ENCODE measurements around the gene CSPG4. TPM values are rescaled to one million over a fixed set of nuclear protein-coding genes. Genes with fewer than 3 reads are reported as not detected.
A peak's percentile ranks its signal among the peaks of the same experiment; 100 is the strongest.

CSPG4 gene
- total and polyA plus RNA-seq, 9 of the 15 experiments (the other 6 are each of a cell fraction or from before 2014, with no cell fraction given) = under 0.01 to 0.07 (median 0.04) TPM; not detected in 5

- TF ChIP-seq, protein P1, sequence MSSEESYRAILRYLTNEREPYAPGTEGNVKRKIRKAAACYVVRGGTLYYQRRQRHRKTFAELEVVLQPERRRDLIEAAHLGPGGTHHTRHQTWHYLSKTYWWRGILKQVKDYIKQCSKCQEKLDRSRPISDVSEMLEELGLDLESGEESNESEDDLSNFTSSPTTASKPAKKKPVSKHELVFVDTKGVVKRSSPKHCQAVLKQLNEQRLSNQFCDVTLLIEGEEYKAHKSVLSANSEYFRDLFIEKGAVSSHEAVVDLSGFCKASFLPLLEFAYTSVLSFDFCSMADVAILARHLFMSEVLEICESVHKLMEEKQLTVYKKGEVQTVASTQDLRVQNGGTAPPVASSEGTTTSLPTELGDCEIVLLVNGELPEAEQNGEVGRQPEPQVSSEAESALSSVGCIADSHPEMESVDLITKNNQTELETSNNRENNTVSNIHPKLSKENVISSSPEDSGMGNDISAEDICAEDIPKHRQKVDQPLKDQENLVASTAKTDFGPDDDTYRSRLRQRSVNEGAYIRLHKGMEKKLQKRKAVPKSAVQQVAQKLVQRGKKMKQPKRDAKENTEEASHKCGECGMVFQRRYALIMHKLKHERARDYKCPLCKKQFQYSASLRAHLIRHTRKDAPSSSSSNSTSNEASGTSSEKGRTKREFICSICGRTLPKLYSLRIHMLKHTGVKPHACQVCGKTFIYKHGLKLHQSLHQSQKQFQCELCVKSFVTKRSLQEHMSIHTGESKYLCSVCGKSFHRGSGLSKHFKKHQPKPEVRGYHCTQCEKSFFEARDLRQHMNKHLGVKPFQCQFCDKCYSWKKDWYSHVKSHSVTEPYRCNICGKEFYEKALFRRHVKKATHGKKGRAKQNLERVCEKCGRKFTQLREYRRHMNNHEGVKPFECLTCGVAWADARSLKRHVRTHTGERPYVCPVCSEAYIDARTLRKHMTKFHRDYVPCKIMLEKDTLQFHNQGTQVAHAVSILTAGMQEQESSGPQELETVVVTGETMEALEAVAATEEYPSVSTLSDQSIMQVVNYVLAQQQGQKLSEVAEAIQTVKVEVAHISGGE (CRISPR knock-in tag; IDR thresholded peaks at IDR 0.05) = peak in 1 of 3 experiments; percentile 63; a peak in 1 of 6 replicates
- TF ChIP-seq CBX3 (IDR thresholded peaks at IDR 0.05; ENCODE audit: borderline replicate concordance in 1 of 2, low read length in 2 of 2) = 0 out of 3 replicates have a peak, but pooled peaks of 1 of the 2 experiments have one; percentile 47
- TF ChIP-seq ARID1B (IDR thresholded peaks at IDR 0.05) = peak; percentile 30; the same call in 1 of the 2 replicates
- TF ChIP-seq HNRNPUL1 (IDR thresholded peaks at IDR 0.05; ENCODE audit: low read length) = no peak
- TF ChIP-seq POLR3A (IDR thresholded peaks at IDR 0.05; ENCODE audit: borderline replicate concordance, extremely low read depth, insufficient read depth, insufficient read length) = no peak
- no peak for TF ChIP-seq MTA2 (IDR thresholded peaks at IDR 0.05; ENCODE audit: low read depth)
- TF ChIP-seq ZNF507 (tag; conservative IDR thresholded peaks at IDR 0.05) = no peak
- no peak for TF ChIP-seq UBTF (IDR thresholded peaks at IDR 0.05; ENCODE audit: borderline replicate concordance in 1 of 2, low read depth in 2 of 2, low read length in 2 of 2)
- TF ChIP-seq PHTF2 (CRISPR knock-in tag; IDR thresholded peaks at IDR 0.05) = no peak
- TF ChIP-seq, protein P2, sequence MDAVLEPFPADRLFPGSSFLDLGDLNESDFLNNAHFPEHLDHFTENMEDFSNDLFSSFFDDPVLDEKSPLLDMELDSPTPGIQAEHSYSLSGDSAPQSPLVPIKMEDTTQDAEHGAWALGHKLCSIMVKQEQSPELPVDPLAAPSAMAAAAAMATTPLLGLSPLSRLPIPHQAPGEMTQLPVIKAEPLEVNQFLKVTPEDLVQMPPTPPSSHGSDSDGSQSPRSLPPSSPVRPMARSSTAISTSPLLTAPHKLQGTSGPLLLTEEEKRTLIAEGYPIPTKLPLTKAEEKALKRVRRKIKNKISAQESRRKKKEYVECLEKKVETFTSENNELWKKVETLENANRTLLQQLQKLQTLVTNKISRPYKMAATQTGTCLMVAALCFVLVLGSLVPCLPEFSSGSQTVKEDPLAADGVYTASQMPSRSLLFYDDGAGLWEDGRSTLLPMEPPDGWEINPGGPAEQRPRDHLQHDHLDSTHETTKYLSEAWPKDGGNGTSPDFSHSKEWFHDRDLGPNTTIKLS (IDR thresholded peaks at IDR 0.05; ENCODE audit: borderline replicate concordance, low read depth) = no peak; the same call in 1 of the 2 replicates
- TF ChIP-seq ZNF766 (CRISPR knock-in tag; conservative IDR thresholded peaks at IDR 0.05) = peak; percentile 49; the same call in 1 of the 2 replicates
- peak; percentile 32; the same call in 1 of the 2 replicates for TF ChIP-seq C11orf30 (IDR thresholded peaks at IDR 0.05; ENCODE audit: low read depth)
- TF ChIP-seq, protein P3, sequence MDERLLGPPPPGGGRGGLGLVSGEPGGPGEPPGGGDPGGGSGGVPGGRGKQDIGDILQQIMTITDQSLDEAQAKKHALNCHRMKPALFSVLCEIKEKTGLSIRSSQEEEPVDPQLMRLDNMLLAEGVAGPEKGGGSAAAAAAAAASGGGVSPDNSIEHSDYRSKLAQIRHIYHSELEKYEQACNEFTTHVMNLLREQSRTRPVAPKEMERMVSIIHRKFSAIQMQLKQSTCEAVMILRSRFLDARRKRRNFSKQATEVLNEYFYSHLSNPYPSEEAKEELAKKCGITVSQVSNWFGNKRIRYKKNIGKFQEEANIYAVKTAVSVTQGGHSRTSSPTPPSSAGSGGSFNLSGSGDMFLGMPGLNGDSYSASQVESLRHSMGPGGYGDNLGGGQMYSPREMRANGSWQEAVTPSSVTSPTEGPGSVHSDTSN (CRISPR knock-in tag; IDR thresholded peaks at IDR 0.05; ENCODE audit: low read depth) = no peak
- TF ChIP-seq, protein P3 (tag; conservative IDR thresholded peaks at IDR 0.05; ENCODE audit: low read depth) = no peak
- TF ChIP-seq RFX7 (CRISPR knock-in tag; IDR thresholded peaks at IDR 0.05) = no peak
- no peak for TF ChIP-seq ZNF143 (CRISPR knock-in tag; IDR thresholded peaks at IDR 0.05)
These were observed 45.6 kb upstream of the CSPG4 start (continued) for GRCh38 chr15:75758071-75758872.
